CD4-positive, alpha-beta T cell treated with Interleukin-17A for 4 hours (primary cell): Measurements from ENCODE around the gene FGFBP3.
"Not testable (repeated sequence)": the region's sequence is repeated elsewhere in the genome, so short reads cannot be mapped to it uniquely, and the experiment has no call there.

ENCODE experiments used
- DNase-seq: peaks from one replicate; pipeline ENCODE4 v3.0.0-alpha.2; 2020; ENCODE audit warnings: mixed read lengths

Gene FGFBP3

DNA sequence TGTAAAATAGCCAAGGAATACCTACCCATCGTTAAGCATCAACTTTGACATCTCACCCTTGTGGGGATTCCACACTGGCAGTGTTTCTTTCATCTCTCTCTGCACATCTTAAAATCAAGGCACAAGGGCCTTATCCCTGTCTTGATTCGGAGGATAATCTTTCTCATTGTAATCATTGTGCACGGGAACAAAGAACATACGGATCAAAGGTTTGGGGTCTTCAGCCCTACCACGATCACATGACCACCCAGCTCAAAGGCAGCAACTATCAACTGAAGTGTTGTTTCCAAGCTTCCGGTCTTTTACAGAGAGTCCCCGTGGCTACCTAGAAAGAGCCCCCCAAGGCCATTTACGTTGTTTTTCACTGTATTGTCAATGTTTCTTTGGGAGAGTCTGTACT, 11.9 kb downstream of the FGFBP3 start:
- no peak for DNase-seq

DNA sequence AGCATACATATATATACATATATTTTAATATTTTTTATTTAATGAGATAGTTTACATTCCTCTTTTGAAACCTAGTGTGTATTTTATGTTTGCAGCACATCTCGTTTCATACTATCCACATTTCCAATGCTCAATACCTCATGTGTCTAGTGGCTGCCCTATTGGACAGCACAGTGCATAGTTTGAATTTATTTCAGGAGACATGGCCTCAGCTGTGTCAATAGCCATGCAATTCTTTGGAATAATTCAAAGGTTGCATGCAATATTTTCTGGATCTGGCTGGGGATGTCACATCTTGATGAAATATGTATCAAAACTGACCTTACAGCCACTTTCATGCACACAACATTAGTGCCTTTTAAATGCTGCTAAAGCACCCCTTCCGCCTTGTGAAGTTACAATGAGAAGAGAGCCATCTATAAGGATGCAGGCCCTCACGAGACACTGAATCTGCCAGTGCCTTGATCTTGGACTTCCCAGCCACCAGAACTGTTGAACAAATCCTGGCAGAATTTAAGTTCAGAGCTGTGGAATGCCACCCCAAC, 13.0 kb downstream of the FGFBP3 start:
- DNase-seq, result no peak

DNA sequence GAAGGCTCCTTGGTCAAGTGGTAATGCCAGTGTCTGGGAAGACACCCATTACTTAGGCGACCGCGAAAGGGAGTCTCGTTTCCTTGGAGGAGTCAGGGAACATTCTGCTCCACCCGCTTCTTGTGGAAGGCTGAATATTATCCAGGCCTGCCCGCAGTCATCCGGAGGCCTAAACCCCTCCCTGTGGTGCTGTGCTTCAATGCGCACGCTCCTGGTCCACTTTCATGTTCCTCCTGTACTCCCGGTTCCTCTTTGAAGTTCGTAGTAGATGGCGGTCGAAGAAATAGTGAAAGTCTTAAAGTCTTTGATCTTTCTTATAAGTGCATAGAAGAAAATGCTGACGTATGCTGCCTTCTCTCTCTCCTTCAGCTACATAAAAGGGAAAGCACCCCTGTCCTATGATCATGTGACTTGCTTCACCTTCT, 15.0 kb downstream of the FGFBP3 start:
- not testable (repeated sequence) for DNase-seq

DNA sequence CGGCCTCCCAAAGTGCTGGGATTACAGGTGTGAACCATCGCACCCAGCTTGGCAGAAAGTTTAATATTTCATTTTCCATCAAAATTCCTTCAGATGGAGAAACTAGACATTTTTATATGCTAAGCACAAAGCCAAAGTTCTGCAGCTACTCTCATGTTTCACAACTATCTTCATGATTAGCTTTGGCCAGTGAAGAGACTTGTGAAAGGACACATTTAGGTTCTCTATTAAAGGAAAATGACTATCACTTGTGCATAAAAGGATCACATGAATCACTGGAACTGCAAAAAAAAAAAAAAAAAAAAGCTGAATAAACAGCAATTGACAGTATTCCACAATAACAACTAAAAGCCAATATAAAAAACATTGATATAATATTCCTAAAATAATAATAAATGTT, 16.2 kb downstream of the FGFBP3 start:
- DNase-seq, result no peak

DNA sequence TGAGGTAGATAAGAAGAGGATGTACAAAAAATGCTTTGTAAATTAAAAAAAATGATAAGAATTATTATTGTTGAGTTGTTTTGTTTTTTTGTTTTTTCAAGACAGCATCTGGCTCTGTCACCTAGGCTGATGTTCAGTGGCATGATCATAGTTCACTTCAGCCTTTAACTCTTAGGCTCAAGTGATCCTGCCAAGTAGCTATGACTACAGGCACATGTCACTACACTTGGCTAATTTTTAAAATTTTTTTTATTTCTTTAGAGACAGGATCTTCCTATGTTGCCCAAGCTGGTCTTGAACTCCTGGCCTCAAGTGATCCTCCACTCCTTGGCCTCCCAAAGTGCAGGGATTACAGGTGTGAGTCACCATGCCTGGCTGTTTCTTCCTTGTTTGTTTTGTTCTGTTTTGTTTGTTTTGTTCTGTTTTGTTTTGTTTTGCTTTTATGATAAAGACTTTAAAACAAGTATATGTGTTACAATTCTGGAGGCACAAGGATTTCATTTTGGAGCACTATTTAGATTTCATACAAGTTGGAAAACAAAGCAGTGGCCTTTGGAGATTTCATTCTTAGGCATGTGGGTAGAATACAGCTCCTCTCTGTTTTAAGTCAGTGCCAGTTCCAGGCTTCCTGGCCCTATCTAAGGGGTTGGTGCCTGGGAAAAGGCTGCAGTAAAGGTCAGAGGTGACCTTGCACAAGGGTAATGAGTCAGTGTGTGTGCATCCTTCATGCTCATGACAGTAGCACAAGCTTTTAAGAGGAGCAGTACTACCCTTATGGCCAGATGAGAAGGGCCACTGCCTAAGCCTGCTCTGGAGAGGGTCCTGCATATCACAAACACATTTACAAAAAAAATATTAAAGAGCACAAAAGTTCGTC, 17.9 kb downstream of the FGFBP3 start:
- DNase-seq, result no peak

DNA sequence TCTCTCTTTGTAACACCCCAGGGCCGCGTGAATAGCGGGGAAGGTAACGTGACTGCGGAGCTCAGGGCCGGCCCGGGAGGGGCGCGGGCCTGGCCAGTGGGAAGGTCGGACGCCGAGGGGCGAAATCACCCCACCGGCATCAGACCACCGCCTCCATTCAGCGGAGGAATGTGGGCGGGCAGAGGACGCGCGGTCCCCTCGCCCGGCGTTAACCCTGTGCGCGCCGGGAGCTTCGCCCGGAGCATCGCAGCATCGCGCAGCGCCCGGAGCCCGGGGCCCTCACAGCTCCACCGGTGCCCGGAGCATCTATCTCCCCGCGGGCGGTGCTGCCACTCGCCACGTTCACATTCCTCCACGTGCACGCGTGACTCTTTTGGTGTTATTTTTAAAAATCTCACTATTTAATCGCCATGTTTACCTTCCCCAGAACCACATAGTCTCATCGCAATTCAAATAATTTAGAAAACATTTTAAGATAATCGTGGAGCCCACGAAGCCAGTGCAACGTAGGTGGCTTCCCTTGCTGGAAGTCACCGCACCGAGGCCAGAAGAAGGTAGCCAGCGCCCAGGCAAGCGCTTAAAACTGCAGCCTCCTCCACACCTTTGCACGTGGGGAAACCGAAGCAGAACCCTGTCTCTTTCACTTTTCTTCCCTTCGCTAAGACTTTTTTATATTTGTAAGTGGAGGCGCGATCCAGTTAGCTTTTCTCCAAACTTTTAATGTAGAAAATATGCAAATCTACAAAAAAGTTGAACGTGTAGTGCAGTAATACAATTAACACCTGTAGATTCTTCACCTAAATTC, 21.8 kb downstream of the FGFBP3 start:
- peak; percentile 45 for DNase-seq

DNA sequence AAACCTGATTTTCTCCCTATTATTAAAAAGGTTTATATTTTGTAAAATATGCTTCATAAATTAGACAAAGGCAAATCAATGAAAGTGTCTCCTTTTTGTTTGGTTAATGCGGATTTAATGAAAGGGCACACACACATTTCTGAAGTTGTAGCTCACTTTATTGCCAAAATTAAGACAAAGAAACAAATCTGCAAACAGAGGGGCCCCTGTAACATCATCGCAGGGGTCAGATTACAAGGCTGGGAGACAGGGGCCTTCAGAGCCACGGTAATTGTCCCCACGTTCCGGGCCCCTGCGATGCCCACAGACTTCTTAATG, 22.4 kb downstream of the FGFBP3 start:
- DNase-seq, result no peak

DNA sequence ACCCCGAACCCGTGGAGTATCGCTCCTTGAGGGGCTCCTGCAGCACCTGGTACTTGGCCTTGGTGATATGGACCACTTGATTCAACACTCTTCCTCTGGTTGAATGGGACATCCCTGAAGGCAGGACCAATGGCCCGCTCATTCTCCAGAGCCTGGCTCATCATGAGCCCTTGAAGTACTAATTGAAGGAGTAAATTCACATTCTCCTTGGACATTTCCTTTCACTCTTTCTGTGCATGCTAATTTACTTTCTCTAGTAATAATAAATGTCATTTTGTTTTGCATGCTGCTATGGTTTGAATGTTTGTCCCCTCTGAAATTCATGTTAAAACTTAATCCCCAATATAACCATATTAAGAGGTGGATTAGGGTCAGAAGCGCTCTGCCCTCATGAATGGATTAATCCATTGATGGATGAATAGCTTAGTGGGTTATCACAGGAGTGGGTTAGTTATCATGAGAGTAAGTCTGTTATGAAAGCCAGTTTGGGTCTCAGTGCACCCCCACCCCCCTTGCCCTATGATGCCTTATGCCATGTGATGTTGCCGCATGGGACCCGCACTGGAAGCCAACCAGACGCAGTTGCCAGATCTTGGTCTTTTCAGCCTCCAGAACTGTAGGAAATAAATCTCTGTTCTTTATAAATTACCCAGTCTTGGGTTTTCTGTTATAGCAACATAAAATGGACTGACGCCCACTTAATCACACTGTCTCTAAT, 23.8 kb downstream of the FGFBP3 start:
- DNase-seq, result no peak

DNA sequence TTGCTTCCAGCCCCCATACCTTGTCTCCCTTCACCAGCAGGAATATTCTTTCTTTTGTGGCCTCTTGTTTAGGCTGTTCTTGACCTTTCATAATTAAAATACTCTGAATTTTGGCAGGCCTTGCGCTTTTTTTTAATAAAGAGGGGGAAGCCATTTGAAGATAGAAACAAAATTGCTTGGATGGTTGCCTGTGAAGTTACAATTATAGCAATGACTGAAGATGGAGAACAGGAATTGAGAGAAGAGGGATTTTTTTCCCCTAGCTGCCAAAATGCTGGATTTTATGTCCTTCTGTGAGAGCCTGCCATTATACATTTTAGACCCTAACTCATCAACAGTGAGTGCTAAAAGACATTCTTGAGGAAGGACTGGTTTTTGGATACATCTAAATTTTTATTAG, 24.8 kb downstream of the FGFBP3 start:
- no peak for DNase-seq

DNA sequence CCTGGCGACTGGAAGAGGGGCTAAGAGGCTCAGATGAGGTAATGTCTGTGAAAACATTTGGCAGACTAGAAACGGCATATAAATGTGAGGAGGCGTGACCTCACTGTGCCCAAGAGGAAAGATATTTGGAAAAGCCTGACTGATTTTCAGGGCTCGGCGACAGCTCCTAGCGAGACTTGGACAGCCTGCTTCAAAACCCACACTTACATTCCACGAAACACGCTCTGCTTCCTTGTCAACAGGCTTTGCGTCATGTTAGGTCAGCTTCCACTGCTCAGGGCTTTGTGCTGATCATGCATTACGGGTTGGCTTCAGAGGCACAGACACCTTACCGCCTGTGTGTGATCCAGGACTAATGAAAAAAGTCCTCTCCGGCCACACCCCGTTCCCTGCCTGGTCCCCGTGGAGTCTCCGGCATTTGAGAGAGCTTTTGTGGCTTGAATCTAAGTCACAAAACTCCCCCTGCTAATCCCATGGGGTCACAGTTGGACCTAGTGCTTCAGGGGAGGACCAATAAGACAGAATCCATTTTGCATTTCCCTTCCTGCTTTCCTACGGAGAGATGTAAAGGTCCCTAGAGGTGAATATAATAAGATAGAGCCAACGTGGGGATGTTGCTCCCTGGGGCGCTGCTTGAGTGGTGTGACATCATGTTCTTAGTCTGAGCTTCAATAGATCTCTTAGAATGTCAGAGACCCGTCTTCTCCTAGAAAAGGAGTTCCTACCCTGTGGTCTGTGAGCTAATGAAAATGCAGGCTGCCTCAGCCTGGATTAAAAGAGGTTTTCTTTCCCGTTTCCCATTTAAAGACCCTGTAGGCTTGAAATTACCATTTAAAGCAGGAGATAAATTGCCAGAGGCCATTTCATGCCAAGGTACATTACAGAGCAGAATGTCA, 25.5 kb downstream of the FGFBP3 start:
- no peak for DNase-seq

DNA sequence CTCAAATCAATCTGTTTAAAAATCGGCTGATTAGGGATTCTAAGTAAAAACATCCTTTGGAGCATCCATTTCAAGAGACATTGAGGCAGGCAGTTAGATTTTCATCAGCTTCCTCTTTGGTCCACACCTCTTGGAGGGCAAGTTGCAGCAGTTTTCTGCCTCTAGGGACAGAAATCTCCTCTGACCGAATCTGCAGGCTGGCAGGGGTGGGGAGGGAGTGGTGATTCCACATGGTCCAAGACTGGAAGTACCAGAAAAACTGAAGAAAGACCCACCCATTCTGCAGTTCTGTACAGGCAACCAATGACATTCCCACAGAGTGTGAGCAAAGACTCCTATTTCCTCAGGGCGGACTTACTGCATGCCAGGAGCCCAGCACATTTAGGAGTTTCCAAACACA, 29.0 kb downstream of the FGFBP3 start:
- DNase-seq, result no peak

DNA sequence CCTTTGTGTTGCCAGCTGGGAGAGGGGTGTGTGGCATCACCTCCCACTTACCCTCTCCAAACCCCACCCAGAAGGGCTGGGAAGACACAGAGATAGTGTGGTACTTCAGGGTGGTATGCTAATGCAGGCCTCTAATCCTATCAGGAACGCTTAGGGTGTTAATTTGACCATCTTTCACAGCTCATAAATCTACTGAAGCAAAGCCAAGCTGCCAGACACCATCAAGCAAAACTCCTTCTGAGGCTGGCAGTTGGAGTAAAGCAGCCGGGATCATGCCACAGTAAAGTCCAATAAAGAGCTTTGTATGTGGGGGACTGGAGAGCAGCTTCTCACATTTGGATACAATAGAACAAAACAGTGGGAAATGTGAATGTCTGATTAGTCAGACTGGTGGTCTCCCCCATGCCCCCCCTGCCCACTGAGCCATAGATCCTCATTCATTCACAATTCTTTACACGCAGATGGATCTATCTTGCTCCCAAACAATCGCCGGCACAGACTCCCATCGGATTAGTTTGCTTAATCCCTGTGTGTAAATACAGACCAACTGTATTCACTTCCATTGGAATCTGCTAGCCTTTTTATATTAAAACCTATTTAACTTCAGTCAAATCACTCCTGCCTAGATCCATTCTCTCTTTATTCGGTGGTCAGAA, 29.6 kb downstream of the FGFBP3 start:
- DNase-seq, result no peak

DNA sequence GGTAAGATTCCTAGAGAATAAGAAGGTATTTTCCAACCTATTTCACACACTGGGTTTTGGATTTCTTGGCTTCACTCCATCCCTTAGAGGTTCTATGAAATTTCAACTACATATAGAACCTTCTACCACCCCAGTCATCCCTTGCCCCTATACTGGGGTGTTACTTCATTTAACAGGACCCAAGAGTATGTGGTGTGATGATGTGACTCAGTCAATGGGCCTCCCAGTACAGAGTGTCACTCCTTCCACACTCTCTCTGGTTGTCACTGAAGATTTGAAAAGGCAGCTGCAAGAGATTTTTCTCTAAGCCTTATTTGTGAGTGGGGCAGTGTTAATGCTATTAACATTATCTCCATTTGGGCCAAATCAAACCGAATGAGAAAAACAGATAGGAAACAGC, 33.5 kb downstream of the FGFBP3 start:
- DNase-seq, result no peak

DNA sequence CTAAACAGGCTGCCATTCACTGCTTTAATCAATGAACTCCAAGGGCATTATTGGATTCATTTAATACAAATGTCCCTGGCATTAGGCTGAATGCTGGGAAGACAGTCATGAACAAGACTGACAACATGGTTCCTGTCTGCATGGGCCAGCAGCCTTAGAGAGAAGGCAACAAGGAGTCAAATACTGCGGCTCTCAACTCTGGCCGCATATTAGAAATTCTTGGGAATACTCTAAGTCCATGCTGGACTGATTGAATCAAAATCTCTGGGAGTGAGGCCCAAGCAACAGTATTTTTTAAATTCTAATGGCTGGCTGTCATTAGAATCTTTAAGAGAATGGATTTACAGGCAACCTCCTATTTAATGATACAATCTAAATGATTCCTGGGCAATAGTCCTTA, 34.1 kb downstream of the FGFBP3 start:
- DNase-seq, result no peak

DNA sequence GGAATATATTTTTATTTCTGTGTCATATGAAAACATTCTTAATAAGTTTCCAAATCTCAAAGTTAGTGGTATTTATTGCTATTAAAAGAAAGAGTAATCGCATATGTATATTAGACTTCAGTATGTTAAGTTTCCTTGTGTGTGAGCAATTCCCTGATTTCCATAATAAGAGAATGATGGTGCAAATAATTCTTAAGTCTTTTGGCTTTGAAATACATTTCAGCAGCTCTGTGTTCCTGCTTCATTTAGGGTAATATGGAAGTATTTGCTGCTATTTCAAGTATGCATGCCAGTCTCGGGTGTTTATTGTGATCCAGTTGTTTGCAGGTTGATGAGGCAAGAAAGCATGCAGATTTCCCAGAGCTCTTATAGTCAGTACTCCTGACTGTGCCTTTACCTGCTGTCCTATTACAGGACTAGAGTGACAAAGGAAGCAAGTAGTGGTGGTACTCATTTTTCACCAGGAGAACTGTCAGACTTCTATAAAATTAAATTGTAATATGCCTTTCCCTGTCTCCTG, 43.7 kb downstream of the FGFBP3 start:
- no peak for DNase-seq

DNA sequence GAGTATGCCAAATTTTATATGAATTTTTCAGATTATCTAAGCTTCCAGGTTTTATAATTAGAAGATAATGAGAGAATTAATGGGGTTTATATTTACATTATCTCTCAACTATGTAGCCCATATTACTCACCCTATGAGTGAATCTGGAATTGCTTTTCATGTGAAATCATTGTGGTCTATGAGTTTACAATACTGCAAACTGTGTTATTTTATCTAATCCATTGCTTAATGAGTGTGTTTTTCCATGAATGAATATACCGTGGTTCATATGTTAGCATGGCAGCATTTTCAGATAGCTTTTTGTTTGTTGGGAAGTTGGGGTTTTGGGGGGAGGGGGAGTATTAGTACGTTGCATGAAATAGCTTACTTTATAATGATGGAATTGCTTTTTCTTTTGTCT, 44.5 kb downstream of the FGFBP3 start:
- no peak for DNase-seq

DNA sequence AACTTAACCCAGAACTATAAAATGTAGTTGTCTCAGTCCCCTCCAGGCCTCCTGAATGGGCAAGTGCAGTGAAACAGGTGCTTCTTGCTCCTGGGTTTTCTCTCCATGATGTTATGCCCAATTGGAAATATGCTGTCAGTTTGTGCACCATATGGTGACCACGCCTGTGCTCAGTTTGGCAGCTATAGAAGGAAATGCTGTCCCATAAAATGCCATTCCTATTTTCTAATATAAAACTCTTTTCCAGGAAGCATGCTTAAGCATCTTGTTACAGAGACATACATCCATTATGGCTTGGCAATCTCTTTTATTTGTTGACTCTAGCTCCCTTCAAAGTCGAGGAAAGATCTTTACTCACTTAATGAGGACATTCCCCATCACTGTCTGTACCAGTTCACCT, 45.2 kb downstream of the FGFBP3 start:
- DNase-seq, result no peak

DNA sequence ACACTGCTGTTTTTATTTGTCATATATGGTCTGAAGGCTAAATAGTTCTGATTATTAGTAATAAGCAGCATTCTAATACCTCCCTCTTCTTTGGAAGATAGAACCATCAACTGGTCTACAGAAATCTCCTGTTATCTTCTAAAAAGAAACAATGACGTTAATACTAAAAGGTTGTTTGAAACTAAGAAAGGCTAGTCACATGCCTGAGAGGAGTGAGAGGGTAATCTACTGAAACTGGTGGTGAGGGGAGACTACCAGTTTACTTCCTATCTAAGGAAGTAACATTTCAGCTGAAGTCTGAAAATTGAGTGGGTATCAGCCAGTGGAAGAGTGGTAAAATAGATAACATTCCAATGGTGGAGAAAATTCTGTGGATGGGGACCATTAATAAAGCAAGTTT, 48.4 kb downstream of the FGFBP3 start:
- no peak for DNase-seq

DNA sequence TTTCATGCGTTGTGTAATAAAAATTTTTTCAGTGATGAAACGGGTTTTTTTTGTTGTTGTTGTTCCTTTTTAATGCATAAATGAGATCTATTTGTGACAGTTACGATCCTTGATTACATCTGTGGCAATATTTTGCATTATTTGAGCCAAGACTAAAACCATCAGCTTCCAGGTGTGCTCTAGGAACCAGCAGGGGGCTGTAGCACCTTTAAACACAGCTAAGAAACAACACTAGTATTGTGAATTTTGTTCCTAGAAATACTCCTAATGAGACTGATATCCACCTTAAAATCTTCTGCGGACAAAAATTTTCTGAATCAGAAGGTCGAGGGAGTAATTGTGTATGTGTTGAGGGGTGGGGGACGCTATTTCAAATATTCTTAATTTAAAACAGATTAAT, 52.6 kb downstream of the FGFBP3 start:
- DNase-seq, result peak; percentile 15
